Lung (tissue), 12 donors: Measurements from ENCODE around the gene RBFOX1. TPM values are rescaled to one million over a fixed set of nuclear protein-coding genes. Genes with fewer than 3 reads are reported as not detected.

Experiments
- ATAC-seq: fragments of 200-7000 bp; cut with Tn5 transposase; one replicate; pipeline ENCODE4 v1.9.1; 2020; ENCODE audit warnings: moderate number of reproducible peaks; ENCODE audit not compliant: insufficient read depth, low FRiP score
- DNase-seq, 3 donors: peaks; one replicate each; pipeline ENCODE4 v3.0.0-alpha.2; 2013 to 2017
- H3K27ac ChIP-seq, 2 donors: one replicate each; pipeline ENCODE4 v1.5.1; 2013; ENCODE audit warnings: mild to moderate bottlenecking in 2 of 2, moderate library complexity in 2 of 2, control low read depth in 1 of 2, inconsistent platforms in 1 of 2, low read depth in 1 of 2, low read length in 1 of 2
- H3K27me3 ChIP-seq, 3 donors: one replicate each; pipeline ENCODE4 v1.5.1; 2013; ENCODE audit warnings: low read length in 2 of 3; ENCODE audit not compliant: control insufficient read depth in 3 of 3, insufficient read depth in 3 of 3
- H3K36me3 ChIP-seq, 4 donors: one replicate each; pipeline ENCODE4 v1.5.1; 2013; ENCODE audit warnings: low read length in 4 of 4, mild to moderate bottlenecking in 1 of 4, moderate library complexity in 1 of 4; ENCODE audit not compliant: control insufficient read depth in 4 of 4, insufficient read depth in 4 of 4
- H3K4me1 ChIP-seq, 5 donors: one replicate each; pipeline ENCODE4 v1.5.1; 2013; ENCODE audit warnings: low read length in 5 of 5, mild to moderate bottlenecking in 2 of 5, moderate library complexity in 1 of 5; ENCODE audit not compliant: control insufficient read depth in 5 of 5, insufficient read depth in 5 of 5
- H3K4me3 ChIP-seq: one replicate; pipeline ENCODE4 v1.5.1; 2013; ENCODE audit warnings: mild to moderate bottlenecking, control low read depth, moderate library complexity
- H3K9ac ChIP-seq, 2 donors: one replicate each; pipeline ENCODE4 v1.5.1; 2013; ENCODE audit warnings: low read length in 2 of 2, control low read depth in 1 of 2; ENCODE audit not compliant: insufficient read depth in 1 of 2
- H3K9me3 ChIP-seq, 4 donors: one replicate each; pipeline ENCODE4 v1.5.1; 2013; ENCODE audit warnings: low read length in 3 of 4, mild to moderate bottlenecking in 1 of 4, moderate library complexity in 1 of 4; ENCODE audit not compliant: control insufficient read depth in 4 of 4, insufficient read depth in 3 of 4
- CTCF ChIP-seq: IDR thresholded peaks from 2 replicates; pipeline ENCODE4 v1.5.1; 2012; ENCODE audit warnings: mild to moderate bottlenecking; ENCODE audit errors: control extremely low read depth, extremely low read depth
- WGBS, 2 donors: extraction: QIAGEN DNeasy Blood & Tissue Kit; methylation state at CpG; one replicate each; pipeline ENCODE4 v1.1.7; 2013; 5-methylcytosine and 5-hydroxymethylcytosine counted together
- polyA plus RNA-seq, 2 donors: library from polyadenylated mRNA; stranded (reverse); fragments of 200-250 nt; gene quantifications; one replicate each; pipeline ENCODE4 v1.2.1, GENCODE V29; 2013
- total RNA-seq, 2 donors: library from RNA; depleted of rRNA in 1 of 2; stranded (reverse); fragments of >200 nt in 1 of 2; gene quantifications; one replicate each; pipeline ENCODE4 v1.2.1, GENCODE V29; 2014 to 2021
- donor health status: control.
- donor health status: control.
- donor health status: Bipolar disorder and iron deficiency.
- donor health status: healthy.
- donor health status: DM: yes; HTN: yes; CAD: no.

Gene RBFOX1
- total and polyA plus RNA-seq, 4 donors = 0.55 to 3.0 TPM; not detected in 2

GRCh38 chr16:7319514-7319913 lies 13.1 kb upstream of the RBFOX1 start:
- Histone ChIP-seq H3K4me3 (no peak overlapping the region), H3K36me3 (no peaks in the 10 kb centered on the region), H3K27me3 (peaks cover 0 to 5% (median 0%) of the 10 kb centered on the region in 3 donors), H3K4me1 (no peaks in the 10 kb centered on the region), H3K27ac (no peak overlapping the region), H3K9ac (no peak overlapping the region), H3K9me3 (peaks cover 0 to 6% (median 0%) of the 10 kb centered on the region in 4 donors)
- ATAC-seq (no peak), DNase-seq (no peak)
- WGBS, 2 donors = 89 to 91% methylated on average over 4 of the region's 4 CpGs
- no peak for TF ChIP-seq CTCF

- Histone ChIP-seq H3K4me3 (no peak overlapping the region), H3K4me1 (no peaks in the 10 kb centered on the region), H3K27me3 (no peaks in the 10 kb centered on the region), H3K36me3 (no peaks in the 10 kb centered on the region), H3K9ac (no peak overlapping the region), H3K9me3 (peaks cover 0 to 6% (median 0%) of the 10 kb centered on the region in 4 donors), H3K27ac (no peak overlapping the region)
- ATAC-seq (no peak), DNase-seq (no peak)
- TF ChIP-seq CTCF = no peak
- WGBS, 2 donors = 47 to 56% methylated on average over 1 of the region's 1 CpG
Measured at GRCh38 chr16:7321661-7322060, 11.0 kb upstream of the RBFOX1 start.

GRCh38 chr16:7324321-7324720 lies 8.3 kb upstream of the RBFOX1 start:
- DNase-seq (no peak), ATAC-seq (no peak)
- no peaks in the 10 kb centered on the region for H3K27me3 ChIP-seq
- H3K9me3 ChIP-seq = peaks cover 0 to 2% (median 0%) of the 10 kb centered on the region in 4 donors
- H3K4me1 ChIP-seq = no peaks in the 10 kb centered on the region
- TF ChIP-seq CTCF = no peak
- H3K4me3 ChIP-seq = no peak overlapping the region
- H3K9ac ChIP-seq = no peak overlapping the region
- no peaks in the 10 kb centered on the region for H3K36me3 ChIP-seq
- H3K27ac ChIP-seq = no peak overlapping the region
- 43 to 53% methylated on average over 3 of the region's 3 CpGs for WGBS, 2 donors

GRCh38 chr16:7325834-7326233 lies 6.8 kb upstream of the RBFOX1 start:
- 91 to 95% methylated on average over 3 of the region's 3 CpGs for WGBS, 2 donors
- Histone ChIP-seq H3K27ac (no peak overlapping the region), H3K27me3 (peaks cover 0 to 2% (median 0%) of the 10 kb centered on the region in 3 donors), H3K9ac (no peak overlapping the region), H3K4me3 (no peak overlapping the region), H3K4me1 (no peaks in the 10 kb centered on the region), H3K36me3 (no peaks in the 10 kb centered on the region), H3K9me3 (peaks cover 0 to 2% (median 0%) of the 10 kb centered on the region in 4 donors)
- no peak for ATAC-seq
- TF ChIP-seq CTCF = no peak
- no peak for DNase-seq
